SK-N-SH (cell line): ENCODE results near the gene ZNF784.

ENCODE experiments used
- EP300 ChIP-seq, 2 experiments: IDR thresholded peaks; 2 replicates each; pipeline versions ENCODE4 v1.4.0 to v1.6.1; 2012; ENCODE audit warnings: borderline replicate concordance in 1 of 2, low read depth in 1 of 2, low read length in 1 of 2
- EZH2phosphoT487 ChIP-seq: fragments of 200-600 bp; sonication (generic); IDR thresholded peaks from 2 replicates; pipeline ENCODE4 v1.6.1; 2017; ENCODE audit warnings: low read depth, mixed run types, mild to moderate bottlenecking, antibody characterized with exemption, moderate library complexity, borderline replicate concordance
- POLR2AphosphoS5 ChIP-seq: IDR thresholded peaks from 2 replicates; pipeline ENCODE4 v1.6.1; 2012; ENCODE audit warnings: low read depth, low read length
- RAD21 ChIP-seq: IDR thresholded peaks from 2 replicates; pipeline ENCODE4 v1.6.1; 2012; ENCODE audit warnings: mild to moderate bottlenecking, low read length
- RFX5 ChIP-seq: IDR thresholded peaks from 2 replicates; pipeline ENCODE4 v1.6.1; 2012; ENCODE audit warnings: mild to moderate bottlenecking, improper control_type of control experiment, low read length
- SMC3 ChIP-seq: IDR thresholded peaks from 2 replicates; pipeline ENCODE4 v1.6.1; 2012; ENCODE audit warnings: low read depth, low read length, improper control_type of control experiment
- TF ChIP-seq, protein P1 (sequence below): IDR thresholded peaks from 2 replicates; pipeline ENCODE4 v1.6.1; 2012; ENCODE audit warnings: mild to moderate bottlenecking, low read depth, low read length, moderate library complexity
- TF ChIP-seq, protein P2 (sequence below): fragments of 200-600 bp; sonication (generic); IDR thresholded peaks from 2 replicates; pipeline ENCODE4 v1.6.1; 2017; ENCODE audit warnings: antibody characterized with exemption, mild to moderate bottlenecking, moderate library complexity
- TF ChIP-seq, protein P3 (sequence below): IDR thresholded peaks from 2 replicates; pipeline ENCODE4; 2012

DNA sequence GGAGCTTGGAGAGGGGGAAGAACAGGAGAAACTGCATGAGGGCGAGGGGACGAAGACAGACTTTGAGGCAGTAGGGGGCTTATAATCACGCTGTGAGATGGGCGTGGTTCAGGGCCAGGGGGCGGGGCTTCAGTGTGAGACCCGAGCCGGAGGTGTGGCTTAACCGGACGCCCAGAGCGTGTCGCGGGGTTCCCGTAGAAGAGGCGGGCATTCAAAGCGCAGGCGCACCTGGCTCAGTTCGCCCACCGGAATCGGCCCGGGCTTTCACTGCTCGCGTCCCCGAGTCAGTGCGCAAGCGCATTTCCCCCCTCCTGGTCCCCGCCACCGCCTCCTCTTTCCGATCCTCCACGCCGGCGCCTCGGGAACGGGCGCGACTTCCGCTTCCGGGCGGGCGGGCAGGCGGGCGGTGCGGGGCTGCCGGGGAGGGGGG is 19.1 kb downstream of the ZNF784 start:
- TF ChIP-seq RFX5 (no peak), EP300 (IDR thresholded peaks at IDR 0.05; ENCODE audit: borderline replicate concordance in 1 of 2, low read depth in 1 of 2, low read length in 1 of 2) (no peak), POLR2AphosphoS5 (no peak; the same call in 1 of the 2 replicates), RAD21 (no peak), EZH2phosphoT487 (no peak), SMC3 (no peak)
- TF ChIP-seq, protein P1, sequence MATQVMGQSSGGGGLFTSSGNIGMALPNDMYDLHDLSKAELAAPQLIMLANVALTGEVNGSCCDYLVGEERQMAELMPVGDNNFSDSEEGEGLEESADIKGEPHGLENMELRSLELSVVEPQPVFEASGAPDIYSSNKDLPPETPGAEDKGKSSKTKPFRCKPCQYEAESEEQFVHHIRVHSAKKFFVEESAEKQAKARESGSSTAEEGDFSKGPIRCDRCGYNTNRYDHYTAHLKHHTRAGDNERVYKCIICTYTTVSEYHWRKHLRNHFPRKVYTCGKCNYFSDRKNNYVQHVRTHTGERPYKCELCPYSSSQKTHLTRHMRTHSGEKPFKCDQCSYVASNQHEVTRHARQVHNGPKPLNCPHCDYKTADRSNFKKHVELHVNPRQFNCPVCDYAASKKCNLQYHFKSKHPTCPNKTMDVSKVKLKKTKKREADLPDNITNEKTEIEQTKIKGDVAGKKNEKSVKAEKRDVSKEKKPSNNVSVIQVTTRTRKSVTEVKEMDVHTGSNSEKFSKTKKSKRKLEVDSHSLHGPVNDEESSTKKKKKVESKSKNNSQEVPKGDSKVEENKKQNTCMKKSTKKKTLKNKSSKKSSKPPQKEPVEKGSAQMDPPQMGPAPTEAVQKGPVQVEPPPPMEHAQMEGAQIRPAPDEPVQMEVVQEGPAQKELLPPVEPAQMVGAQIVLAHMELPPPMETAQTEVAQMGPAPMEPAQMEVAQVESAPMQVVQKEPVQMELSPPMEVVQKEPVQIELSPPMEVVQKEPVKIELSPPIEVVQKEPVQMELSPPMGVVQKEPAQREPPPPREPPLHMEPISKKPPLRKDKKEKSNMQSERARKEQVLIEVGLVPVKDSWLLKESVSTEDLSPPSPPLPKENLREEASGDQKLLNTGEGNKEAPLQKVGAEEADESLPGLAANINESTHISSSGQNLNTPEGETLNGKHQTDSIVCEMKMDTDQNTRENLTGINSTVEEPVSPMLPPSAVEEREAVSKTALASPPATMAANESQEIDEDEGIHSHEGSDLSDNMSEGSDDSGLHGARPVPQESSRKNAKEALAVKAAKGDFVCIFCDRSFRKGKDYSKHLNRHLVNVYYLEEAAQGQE = no peak
- TF ChIP-seq, protein P2, sequence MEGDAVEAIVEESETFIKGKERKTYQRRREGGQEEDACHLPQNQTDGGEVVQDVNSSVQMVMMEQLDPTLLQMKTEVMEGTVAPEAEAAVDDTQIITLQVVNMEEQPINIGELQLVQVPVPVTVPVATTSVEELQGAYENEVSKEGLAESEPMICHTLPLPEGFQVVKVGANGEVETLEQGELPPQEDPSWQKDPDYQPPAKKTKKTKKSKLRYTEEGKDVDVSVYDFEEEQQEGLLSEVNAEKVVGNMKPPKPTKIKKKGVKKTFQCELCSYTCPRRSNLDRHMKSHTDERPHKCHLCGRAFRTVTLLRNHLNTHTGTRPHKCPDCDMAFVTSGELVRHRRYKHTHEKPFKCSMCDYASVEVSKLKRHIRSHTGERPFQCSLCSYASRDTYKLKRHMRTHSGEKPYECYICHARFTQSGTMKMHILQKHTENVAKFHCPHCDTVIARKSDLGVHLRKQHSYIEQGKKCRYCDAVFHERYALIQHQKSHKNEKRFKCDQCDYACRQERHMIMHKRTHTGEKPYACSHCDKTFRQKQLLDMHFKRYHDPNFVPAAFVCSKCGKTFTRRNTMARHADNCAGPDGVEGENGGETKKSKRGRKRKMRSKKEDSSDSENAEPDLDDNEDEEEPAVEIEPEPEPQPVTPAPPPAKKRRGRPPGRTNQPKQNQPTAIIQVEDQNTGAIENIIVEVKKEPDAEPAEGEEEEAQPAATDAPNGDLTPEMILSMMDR = no peak
- TF ChIP-seq, protein P3, sequence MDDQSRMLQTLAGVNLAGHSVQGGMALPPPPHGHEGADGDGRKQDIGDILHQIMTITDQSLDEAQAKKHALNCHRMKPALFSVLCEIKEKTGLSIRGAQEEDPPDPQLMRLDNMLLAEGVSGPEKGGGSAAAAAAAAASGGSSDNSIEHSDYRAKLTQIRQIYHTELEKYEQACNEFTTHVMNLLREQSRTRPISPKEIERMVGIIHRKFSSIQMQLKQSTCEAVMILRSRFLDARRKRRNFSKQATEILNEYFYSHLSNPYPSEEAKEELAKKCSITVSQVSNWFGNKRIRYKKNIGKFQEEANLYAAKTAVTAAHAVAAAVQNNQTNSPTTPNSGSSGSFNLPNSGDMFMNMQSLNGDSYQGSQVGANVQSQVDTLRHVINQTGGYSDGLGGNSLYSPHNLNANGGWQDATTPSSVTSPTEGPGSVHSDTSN = no peak
